LNCaP clone FGC (cell line): Measurements from ENCODE around the gene ZBTB40.

Source experiments
- DNase-seq: peaks from one replicate; pipeline ENCODE4 v3.0.0-alpha.2; 2011; ENCODE audit warnings: low read depth
- H3K4me3 ChIP-seq: 2 replicates; pipeline ENCODE4 v1.5.1; 2011; ENCODE audit warnings: mild to moderate bottlenecking, low read depth, low read length, control low read depth
- TF ChIP-seq, protein P1 (sequence below): IDR thresholded peaks from 2 replicates; pipeline ENCODE4 v1.5.1; 2012; ENCODE audit warnings: mild to moderate bottlenecking; ENCODE audit not compliant: control insufficient read depth, insufficient read depth; ENCODE audit errors: extremely low read depth

Gene ZBTB40

DNA sequence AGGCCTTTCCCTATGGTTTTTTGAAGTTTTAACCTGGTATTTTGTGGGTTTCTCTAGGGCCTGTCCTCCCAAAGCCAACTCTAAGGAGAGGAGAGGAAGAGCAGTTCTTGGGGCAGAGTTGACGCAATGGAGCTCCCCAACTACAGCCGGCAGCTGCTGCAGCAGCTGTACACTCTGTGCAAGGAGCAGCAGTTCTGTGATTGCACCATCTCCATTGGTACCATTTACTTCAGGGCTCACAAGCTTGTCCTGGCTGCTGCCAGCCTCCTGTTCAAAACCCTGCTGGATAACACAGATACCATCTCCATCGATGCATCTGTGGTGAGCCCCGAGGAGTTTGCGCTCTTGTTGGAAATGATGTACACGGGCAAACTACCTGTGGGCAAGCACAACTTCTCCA, 38.2 kb downstream of the ZBTB40 start:
- DNase-seq, result no peak
- no peak overlapping the region for H3K4me3 ChIP-seq
- TF ChIP-seq, protein P1, sequence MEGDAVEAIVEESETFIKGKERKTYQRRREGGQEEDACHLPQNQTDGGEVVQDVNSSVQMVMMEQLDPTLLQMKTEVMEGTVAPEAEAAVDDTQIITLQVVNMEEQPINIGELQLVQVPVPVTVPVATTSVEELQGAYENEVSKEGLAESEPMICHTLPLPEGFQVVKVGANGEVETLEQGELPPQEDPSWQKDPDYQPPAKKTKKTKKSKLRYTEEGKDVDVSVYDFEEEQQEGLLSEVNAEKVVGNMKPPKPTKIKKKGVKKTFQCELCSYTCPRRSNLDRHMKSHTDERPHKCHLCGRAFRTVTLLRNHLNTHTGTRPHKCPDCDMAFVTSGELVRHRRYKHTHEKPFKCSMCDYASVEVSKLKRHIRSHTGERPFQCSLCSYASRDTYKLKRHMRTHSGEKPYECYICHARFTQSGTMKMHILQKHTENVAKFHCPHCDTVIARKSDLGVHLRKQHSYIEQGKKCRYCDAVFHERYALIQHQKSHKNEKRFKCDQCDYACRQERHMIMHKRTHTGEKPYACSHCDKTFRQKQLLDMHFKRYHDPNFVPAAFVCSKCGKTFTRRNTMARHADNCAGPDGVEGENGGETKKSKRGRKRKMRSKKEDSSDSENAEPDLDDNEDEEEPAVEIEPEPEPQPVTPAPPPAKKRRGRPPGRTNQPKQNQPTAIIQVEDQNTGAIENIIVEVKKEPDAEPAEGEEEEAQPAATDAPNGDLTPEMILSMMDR, result no peak

DNA sequence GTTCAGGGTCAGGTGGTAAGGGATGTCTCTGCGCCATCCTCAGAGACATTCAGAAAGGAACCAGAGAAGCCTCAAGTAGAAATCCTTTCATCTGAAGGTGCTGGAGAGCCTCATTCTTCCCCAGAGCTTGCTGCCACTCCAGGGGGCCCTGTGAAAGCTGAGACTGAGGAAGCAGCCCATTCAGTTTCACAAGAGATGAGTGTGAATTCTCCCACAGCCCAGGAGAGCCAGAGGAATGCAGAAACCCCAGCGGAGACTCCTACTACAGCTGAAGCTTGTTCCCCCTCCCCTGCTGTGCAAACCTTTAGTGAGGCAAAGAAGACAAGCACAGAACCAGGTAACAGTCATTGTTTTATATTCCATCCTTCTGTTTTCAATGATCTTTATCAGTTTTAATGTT, 38.7 kb downstream of the ZBTB40 start:
- no peak overlapping the region for H3K4me3 ChIP-seq

DNA sequence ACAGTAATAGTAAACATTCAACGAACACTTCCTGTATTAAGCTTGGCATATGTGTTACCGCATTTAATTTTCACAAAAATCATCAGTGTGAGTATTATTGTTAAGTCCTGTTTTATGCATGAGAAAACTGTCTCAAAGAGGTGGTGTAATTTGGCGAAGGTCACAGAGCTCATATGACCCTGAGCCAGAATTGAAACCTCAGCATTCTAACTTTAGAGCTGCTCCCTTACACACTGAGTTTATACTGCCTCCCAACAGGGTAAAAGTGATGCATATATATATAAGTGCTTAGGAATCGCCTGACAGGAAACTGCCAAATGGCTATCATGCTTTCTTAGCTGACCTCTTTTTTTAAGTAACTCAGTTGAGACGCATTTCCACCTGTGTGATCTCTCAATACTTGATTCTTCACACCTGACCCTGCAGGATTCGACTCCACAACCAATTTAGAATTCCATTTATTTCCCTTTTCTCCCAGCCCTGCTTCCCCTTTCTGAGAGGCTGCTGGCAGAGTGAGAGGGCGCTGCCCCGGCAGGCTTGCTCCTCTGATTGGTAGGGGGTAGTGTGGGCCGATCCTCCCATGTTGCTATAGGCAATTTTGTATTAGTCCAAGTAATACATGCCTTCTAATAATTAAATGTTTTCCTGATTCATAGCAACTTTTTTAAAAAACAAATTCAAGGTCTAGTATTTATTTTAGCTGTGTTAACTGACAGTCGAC, 40.5 kb downstream of the ZBTB40 start:
- no peak for DNase-seq
- TF ChIP-seq, protein P1, result no peak
- no peak overlapping the region for H3K4me3 ChIP-seq

More for the DNA sequence above, 38.7 kb downstream of the ZBTB40 start:
- TF ChIP-seq, protein P1, result no peak
- no peak for DNase-seq

DNA sequence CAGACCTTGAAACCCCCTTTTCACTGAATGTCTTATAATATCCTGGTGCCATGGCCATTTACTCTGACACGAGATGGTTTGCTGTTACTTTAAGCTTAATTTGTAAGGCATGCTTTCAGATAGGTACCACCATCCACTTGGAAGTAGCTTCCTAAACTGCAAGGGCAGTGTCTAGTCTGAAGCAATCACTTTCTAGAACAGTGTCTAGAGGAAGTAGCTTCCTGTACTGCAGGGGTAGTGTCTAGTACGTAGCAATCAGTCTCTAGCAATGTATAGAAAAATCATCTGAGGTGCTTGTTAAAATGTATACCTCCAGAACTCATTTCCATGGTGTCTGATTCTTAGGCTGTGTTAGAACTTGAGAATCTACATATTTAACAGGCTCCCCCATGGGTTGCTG, 42.5 kb downstream of the ZBTB40 start:
- TF ChIP-seq, protein P1, result no peak
- no peak for DNase-seq
- H3K4me3 ChIP-seq, result no peak overlapping the region

DNA sequence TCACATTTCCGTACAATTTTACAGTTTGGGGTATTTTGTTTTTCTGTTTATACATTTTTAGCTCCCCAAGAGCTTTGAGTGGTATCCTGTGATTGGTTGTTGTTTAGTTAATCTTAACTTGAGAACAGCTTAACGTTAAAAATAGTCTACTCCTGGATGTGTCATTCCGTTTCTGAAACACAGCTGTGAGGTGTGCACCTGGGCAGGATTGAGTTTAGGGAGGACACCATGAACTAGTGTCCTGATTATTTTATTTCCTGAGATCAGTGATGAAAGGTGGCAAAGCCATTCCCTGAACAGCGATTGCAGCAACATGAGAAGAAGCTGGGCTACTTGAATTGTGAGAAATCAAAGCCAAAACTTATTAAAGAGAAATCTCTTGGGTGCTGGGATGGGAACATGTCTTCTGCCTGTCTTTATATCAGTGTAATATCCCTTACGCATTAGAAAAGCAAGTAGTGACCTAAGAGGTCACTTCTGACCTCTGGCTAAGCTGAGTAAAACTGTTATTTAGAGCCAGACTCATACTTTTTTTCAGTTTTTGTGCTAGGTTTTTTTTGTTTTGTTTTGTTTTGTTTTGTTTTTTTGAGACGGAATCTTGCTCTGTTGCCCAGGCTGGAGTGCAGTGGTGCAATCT, 43.4 kb downstream of the ZBTB40 start:
- TF ChIP-seq, protein P1, result no peak
- H3K4me3 ChIP-seq, result no peak overlapping the region
- no peak for DNase-seq

DNA sequence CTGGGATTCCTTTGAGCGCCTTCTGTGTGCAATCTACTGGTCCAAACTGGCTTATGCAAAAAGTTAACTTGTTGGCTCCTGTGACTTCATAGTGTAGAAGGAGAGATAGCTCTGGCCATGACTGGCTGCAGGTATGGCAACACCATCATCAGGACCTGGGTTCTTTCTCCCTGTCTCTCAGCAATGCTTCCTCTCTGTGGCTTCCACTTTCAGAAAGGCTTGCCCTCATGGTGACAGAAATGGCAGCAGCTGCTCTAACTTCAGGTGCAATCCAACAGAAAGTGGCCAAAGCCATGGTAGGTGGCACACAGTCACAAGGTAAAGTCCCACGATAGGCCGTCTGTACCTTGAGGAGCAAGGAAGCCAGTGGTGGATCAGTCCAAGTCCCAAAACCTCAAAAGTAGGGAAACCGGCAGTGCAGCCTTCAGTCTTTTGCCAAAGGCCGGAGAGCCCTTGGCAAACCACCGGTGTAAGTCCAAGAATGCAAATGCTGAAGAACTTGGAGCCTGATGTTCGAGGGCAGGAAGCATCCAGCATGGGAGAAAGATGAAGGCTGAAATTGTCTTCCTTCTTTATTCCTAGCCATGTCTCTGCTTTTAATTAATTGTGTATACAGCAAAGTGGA, 45.0 kb downstream of the ZBTB40 start:
- no peak for DNase-seq
- TF ChIP-seq, protein P1, result no peak
- H3K4me3 ChIP-seq, result no peak overlapping the region

DNA sequence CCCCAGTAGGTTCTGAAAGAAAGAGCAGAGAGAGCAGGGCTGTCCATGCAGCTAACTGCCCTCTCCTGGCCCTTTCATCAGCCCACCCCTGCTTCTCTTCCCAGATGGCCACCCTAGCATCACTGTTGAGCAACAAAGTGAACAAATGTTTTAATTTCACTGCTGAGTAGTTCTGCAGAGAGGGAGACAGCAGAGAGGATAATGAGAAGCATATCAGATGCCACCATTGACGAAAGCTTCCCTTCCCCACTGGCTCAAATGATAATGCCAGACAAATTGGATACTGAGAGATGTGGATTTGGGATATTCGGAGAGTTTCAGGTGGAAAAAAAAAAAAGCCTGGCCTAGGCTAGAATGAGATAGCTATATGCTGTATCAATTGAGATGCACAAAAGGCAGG, 46.8 kb downstream of the ZBTB40 start:
- no peak overlapping the region for H3K4me3 ChIP-seq
- DNase-seq, result no peak
- TF ChIP-seq, protein P1, result no peak
